NCI-H146 treated with DMSO at 0.1 percent for 48 hours (cell line): ENCODE data around the gene DLL4.

Source experiments
- DNase-seq: peaks from one replicate; lab custom pipeline; 2025; ENCODE audit not compliant: unreplicated experiment; lab: John Stamatoyannopoulos, UW

Gene DLL4

GRCh38 chr15:40928821-40929659, at the start of gene DLL4:
DLL4 (plus strand) TSS chr15:40929340; CDS start chr15:40929669, 329 bp downstream.
- peak; percentile 90 for DNase-seq

- DNase-seq, result no peak
Measured at GRCh38 chr15:40879609-40880008, 49.5 kb upstream of the DLL4 start.

- no peak for DNase-seq
Measured at GRCh38 chr15:40881351-40881750, 47.8 kb upstream of the DLL4 start.

- no peak for DNase-seq
Measured at GRCh38 chr15:40886586-40886985, 42.6 kb upstream of the DLL4 start.

- no peak for DNase-seq
Measured at GRCh38 chr15:40889112-40889511, 40.0 kb upstream of the DLL4 start.

GRCh38 chr15:40891138-40891537, 38.0 kb upstream of the DLL4 start:
- DNase-seq, result no peak

GRCh38 chr15:40891810-40892446, 37.2 kb upstream of the DLL4 start:
- DNase-seq, result peak; percentile 46

GRCh38 chr15:40892447-40893012, 36.6 kb upstream of the DLL4 start:
- no peak for DNase-seq

GRCh38 chr15:40893019-40893670, 36.0 kb upstream of the DLL4 start:
- DNase-seq, result no peak

GRCh38 chr15:40893733-40894680, 35.1 kb upstream of the DLL4 start, which contains the start of gene VPS18:
VPS18 (plus strand) TSS chr15:40894450; CDS start chr15:40894769, 319 bp downstream.
- DNase-seq, result peak; percentile 84

GRCh38 chr15:40894681-40895448, 34.3 kb upstream of the DLL4 start:
- no peak for DNase-seq

GRCh38 chr15:40899536-40900207, 29.5 kb upstream of the DLL4 start:
- no peak for DNase-seq

- DNase-seq, result no peak
Measured at GRCh38 chr15:40900256-40901052, 28.7 kb upstream of the DLL4 start.

GRCh38 chr15:40901053-40901443, 28.1 kb upstream of the DLL4 start:
- DNase-seq, result no peak

GRCh38 chr15:40902605-40903561, 26.3 kb upstream of the DLL4 start:
- DNase-seq, result no peak

- DNase-seq, result no peak
Measured at GRCh38 chr15:40904552-40905201, 24.5 kb upstream of the DLL4 start.
